HG03521 (cell line): ENCODE data around the gene ALDH8A1.

ENCODE experiments used
- ATAC-seq: cut with Tn5 transposase; IDR thresholded peaks from one replicate; pipeline ENCODE4 v1.9.1; 2021; ENCODE audit warnings: mild to moderate bottlenecking, moderate library complexity; ENCODE audit not compliant: unreplicated experiment

Gene ALDH8A1

DNA sequence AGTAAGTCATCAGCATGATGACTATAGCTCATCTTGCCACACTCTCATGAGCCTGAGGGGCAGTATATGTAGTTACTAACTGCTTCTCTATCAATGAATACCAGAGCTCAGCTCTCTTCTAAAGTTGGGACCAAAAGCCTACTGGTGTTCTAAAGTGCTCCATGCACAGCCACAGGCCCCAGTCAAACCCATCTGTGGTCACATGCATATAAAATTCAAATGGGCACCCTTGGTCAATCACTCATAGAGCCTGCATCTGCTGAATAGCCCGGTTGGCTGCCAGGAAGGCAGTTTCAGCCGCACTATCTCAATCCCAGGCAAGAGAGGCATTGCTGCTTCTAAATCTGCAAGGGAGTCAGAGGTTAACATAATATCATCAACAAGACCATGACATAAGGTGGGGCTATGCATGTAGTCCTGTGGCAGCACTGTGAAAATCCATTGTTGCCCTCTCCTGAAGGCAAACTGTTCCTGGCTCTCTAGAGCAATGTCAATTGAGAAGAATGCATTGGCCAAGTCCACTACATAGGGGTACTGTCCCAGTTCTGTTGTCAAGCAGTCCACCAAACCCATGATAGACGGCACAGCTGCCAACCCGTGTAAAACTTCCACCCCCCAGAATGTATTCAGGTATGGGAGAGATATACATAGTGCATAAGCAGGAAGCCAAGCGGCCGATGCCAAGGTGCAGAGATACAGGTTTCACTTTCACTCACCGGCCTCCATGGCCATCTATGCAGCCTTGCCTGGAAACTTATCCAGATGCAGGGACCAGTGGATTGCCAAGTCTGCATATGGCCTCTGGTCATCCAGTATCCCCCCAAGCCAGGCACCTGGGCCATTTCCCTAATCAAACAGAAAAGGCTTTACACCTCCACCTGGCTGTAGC lies 76.2 kb downstream of the ALDH8A1 start:
- ATAC-seq = no peak

DNA sequence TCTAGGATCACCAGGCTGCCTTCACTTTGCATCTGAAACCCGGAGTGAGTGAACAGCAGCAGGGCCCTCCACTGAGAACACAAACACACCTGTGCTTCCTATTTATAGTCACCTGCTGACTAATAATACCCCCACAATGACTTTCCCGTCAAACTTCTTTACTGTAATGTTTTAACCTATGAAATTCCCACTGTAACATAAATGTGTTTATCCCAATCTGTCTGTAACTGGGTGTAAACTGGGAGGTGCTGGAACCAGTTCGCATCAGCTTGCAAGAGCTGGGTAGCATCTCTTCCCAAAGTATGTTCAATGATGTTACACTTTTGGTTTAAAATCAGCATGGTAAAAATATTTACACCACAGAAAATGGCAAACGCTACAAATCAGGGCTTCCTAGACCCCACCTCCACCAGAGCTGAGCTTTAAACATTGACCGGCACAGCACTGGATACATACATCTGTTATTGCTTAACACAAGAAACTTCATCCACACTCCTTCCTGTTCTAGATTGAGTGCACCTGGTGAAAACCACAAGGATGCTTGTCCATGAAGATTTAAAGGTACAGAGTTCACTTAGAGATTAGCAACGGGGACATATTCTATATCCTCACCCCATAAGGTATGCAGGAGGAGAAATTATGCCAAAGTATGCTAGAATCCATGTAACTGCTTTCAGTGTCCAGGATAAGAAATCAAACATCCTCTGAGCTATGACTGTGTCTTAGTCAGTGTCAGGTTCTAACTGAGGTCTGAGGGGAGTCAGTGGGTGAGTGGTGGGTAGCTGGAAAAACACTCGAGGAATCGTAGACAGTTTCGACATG lies 79.0 kb downstream of the ALDH8A1 start:
- ATAC-seq = peak; percentile 83

- ATAC-seq = no peak
Observed at GRCh38 chr6:134868812-134869211, 81.1 kb downstream of the ALDH8A1 start.
